OCI-LY3 (cell line): ENCODE data around the gene GRID1.

Experiments used
- EZH2phosphoT487 ChIP-seq: fragments of 200-600 bp; shearing (Covaris generic); IDR thresholded peaks from 2 replicates; pipeline ENCODE4 v1.6.1; 2018; ENCODE audit warnings: antibody characterized with exemption, mixed run types, low read depth
- TF ChIP-seq, protein P1 (sequence below): fragments of 200-600, 300-600 bp; sonication (generic); IDR thresholded peaks from 2 replicates; pipeline ENCODE4 v1.5.1; 2014; ENCODE audit warnings: antibody characterized with exemption, low read length, low read depth

DNA sequence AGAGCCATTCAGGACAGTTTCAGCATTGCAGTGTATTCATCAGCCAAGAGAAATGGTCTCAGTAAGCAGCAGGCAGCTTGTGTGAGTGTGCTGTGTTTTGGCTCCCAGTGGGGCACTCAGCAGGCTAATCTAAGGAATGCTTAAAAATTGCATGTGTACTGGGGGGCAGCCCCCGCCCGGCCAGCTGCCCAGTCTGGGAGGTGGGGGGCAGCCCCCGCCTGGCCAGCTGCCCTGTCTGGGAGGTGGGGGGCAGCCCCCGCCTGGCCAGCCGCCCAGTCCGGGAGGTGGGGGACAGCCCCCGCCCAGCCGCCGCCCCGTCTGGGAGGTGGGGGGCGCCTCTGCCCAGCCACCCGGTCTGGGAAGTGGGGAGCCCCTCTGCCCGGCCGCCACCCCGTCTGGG, 116.2 kb downstream of the GRID1 start:
- TF ChIP-seq, protein P1, sequence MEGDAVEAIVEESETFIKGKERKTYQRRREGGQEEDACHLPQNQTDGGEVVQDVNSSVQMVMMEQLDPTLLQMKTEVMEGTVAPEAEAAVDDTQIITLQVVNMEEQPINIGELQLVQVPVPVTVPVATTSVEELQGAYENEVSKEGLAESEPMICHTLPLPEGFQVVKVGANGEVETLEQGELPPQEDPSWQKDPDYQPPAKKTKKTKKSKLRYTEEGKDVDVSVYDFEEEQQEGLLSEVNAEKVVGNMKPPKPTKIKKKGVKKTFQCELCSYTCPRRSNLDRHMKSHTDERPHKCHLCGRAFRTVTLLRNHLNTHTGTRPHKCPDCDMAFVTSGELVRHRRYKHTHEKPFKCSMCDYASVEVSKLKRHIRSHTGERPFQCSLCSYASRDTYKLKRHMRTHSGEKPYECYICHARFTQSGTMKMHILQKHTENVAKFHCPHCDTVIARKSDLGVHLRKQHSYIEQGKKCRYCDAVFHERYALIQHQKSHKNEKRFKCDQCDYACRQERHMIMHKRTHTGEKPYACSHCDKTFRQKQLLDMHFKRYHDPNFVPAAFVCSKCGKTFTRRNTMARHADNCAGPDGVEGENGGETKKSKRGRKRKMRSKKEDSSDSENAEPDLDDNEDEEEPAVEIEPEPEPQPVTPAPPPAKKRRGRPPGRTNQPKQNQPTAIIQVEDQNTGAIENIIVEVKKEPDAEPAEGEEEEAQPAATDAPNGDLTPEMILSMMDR, result no peak
- no peak for TF ChIP-seq EZH2phosphoT487
